ACHN (cell line): Measurements from ENCODE around the gene CACNB1.

Experiments
- DNase-seq: peaks from one replicate; pipeline ENCODE4 v3.0.0-alpha.2; 2015
- in situ Hi-C: cut with HindIII; loops from 2 replicates; pipeline ENCODE4 v1.10.0; 2017; ENCODE audit warnings: low sequenced_read_pairs, low pct_ligation_motif_present, low pct_unique_long_range_greater_than_20kb

The CACNB1 gene

GRCh38 chr17:39229274-39229913, 31.9 kb upstream of the CACNB1 start:
- in situ Hi-C loops, result no loop called here
- DNase-seq, result peak; percentile 25

- in situ Hi-C loops, result no loop called here
- DNase-seq, result no peak
These were observed 30.0 kb upstream of the CACNB1 start for GRCh38 chr17:39227364-39227919.

GRCh38 chr17:39225959-39226683, 28.7 kb upstream of the CACNB1 start:
- peak; percentile 73 for DNase-seq
- in situ Hi-C loops, result no loop called here

GRCh38 chr17:39225308-39225958, 28.0 kb upstream of the CACNB1 start, which contains the start of gene STAC2:
TSS of gene STAC2 (minus strand) at chr17:39225945. CDS start at chr17:39225502, 443 bp downstream.
- in situ Hi-C loops, result no loop called here
- no peak for DNase-seq

- no peak for DNase-seq
- in situ Hi-C loops, result no loop called here
These were observed 27.4 kb upstream of the CACNB1 start for GRCh38 chr17:39224778-39225307.

GRCh38 chr17:39223907-39224777, 26.7 kb upstream of the CACNB1 start:
- no peak for DNase-seq
- in situ Hi-C loops, result no loop called here

- DNase-seq, result no peak
- in situ Hi-C loops, result no loop called here
These were observed 25.7 kb upstream of the CACNB1 start for GRCh38 chr17:39222866-39223834.

GRCh38 chr17:39222151-39222550, 24.7 kb upstream of the CACNB1 start:
- no peak for DNase-seq
- in situ Hi-C loops, result no loop called here

GRCh38 chr17:39221572-39221971, 24.1 kb upstream of the CACNB1 start:
- no peak for DNase-seq
- in situ Hi-C loops, result no loop called here

GRCh38 chr17:39219647-39220154, 22.2 kb upstream of the CACNB1 start:
- no peak for DNase-seq
- in situ Hi-C loops, result no loop called here

GRCh38 chr17:39218906-39219305, 21.4 kb upstream of the CACNB1 start:
- in situ Hi-C loops, result no loop called here
- DNase-seq, result no peak

- no peak for DNase-seq
- in situ Hi-C loops, result no loop called here
These were observed 20.4 kb upstream of the CACNB1 start for GRCh38 chr17:39217734-39218369.

- in situ Hi-C loops, result no loop called here
- peak; percentile 44 for DNase-seq
These were observed 16.4 kb upstream of the CACNB1 start for GRCh38 chr17:39213852-39214251.

GRCh38 chr17:39212841-39213480, 15.5 kb upstream of the CACNB1 start:
- DNase-seq, result no peak
- in situ Hi-C loops, result no loop called here

GRCh38 chr17:39212195-39212810, 14.8 kb upstream of the CACNB1 start:
- DNase-seq, result no peak
- in situ Hi-C loops, result no loop called here

GRCh38 chr17:39210093-39210434, 12.6 kb upstream of the CACNB1 start:
- no peak for DNase-seq
- in situ Hi-C loops, result no loop called here
